ENCODE results near the gene DPM1.
"Not testable (repeated sequence)": the region's sequence is repeated elsewhere in the genome, so short reads cannot be mapped to it uniquely, and the experiment has no call there.

Gene DPM1

GRCh38 chr20:50978533-50978932 lies 20.2 kb upstream of the DPM1 start:
- DNase-seq, result not testable (repeated sequence)

GRCh38 chr20:50977066-50978021 lies 19.0 kb upstream of the DPM1 start:
- DNase-seq, result no peak

DNA sequence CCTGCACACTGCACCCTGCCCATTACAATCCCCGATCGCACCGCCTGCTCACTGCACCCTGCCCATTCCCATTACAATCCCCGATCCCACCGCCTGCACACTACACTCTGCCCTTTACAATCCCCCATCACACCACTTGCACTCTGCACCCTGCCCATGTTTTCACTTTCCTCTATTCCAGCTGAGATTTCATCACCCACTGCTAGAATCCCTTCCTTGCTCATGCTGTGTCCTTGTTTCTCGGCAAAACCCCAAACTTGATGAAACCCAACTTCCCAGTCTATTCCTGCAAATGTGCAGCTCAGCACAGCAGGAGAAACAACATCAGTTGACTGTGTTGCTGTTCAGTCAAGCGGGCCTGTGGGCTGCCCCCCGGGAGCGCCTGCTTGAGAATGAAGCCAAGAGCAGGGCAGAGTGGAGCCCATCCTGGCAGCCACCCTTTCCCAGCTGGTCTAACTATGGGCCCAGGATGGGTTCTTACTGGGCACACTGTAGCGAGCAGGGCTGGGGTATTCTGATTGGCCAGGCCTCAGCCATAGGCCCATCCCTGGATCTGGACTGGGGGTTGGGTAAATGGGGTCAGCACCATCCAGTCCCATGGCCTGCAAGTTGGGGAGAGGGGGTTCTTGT lies 17.5 kb upstream of the DPM1 start:
- no peak for DNase-seq

GRCh38 chr20:50969912-50970311 lies 11.6 kb upstream of the DPM1 start:
- DNase-seq, result no peak

- no peak for DNase-seq
Measured at GRCh38 chr20:50969435-50969834, 11.1 kb upstream of the DPM1 start.

DNA sequence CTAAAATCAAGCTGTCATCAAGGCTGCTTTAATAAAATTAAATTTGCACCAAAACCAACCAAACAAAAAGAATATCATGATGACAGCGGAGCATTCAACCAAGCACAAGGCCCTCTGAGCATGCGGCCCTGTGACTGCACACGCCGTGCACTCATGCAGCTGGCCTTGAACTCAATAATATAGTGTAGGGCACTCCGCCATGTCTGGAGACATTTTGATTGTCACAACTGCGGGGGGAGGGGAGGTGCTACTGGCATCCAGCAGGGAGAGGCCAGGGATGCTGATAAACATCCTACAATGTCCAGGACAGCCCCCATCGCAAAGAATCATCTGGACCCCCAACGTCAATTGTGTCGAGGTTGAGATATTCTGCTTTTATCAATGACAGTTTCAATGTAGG lies 10.0 kb upstream of the DPM1 start:
- DNase-seq, result no peak

- no peak for DNase-seq
Measured at GRCh38 chr20:50967586-50967985, 9.3 kb upstream of the DPM1 start.

DNA sequence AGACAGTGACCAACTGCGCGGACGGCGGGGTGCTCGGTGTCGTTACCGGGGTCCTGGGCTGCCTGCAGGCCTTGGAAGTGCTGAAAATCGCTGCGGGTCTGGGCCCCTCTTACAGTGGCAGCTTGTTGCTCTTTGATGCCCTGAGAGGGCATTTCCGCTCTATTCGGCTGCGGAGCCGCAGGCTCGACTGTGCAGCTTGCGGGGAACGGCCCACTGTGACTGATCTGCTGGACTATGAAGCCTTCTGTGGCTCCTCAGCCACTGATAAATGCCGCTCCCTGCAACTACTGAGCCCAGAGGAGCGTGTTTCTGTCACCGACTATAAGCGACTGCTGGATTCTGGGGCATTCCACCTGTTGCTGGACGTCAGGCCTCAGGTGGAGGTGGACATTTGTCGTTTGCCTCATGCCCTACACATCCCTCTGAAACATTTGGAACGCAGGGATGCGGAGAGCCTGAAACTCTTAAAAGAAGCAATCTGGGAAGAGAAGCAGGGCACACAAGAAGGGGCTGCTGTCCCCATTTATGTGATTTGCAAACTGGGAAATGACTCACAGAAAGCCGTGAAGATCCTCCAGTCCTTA lies 1.3 kb upstream of the DPM1 start:
- no peak for DNase-seq

- DNase-seq, result peak; percentile 69 to 85
Measured at GRCh38 chr20:50958615-50959542, 547 bp upstream of the DPM1 start, which contains the start of gene MOCS3. Gene MOCS3 (plus strand): TSS chr20:50958818. CDS start chr20:50958843, 25 bp downstream.

DNA sequence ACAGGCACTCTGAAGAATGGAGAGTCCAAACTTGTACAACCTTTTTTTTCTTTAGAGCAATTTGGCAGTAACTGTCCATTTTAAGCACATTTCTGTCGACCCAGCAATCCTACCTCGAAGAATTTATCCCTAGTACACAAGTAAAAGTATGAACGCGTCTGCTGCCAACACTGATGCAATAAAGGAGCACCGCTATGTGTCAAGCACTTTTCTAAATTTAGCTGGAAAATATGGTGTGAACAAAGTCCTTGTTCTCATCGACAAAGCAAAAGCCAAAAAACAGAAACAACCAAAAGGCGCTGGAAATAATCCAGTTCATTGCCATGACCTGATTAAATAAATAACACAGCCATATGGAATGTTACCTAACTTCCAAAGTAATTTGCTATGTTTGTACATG lies 1.1 kb downstream of the DPM1 start:
- no peak for DNase-seq

- no peak for DNase-seq
Measured at GRCh38 chr20:50953821-50954220, 4.5 kb downstream of the DPM1 start.

- no peak for DNase-seq
Measured at GRCh38 chr20:50953196-50953595, 5.1 kb downstream of the DPM1 start.

- no peak for DNase-seq
Measured at GRCh38 chr20:50948132-50948785, 10.1 kb downstream of the DPM1 start.

- no peak for DNase-seq
Measured at GRCh38 chr20:50943069-50943468, 15.3 kb downstream of the DPM1 start.

DNA sequence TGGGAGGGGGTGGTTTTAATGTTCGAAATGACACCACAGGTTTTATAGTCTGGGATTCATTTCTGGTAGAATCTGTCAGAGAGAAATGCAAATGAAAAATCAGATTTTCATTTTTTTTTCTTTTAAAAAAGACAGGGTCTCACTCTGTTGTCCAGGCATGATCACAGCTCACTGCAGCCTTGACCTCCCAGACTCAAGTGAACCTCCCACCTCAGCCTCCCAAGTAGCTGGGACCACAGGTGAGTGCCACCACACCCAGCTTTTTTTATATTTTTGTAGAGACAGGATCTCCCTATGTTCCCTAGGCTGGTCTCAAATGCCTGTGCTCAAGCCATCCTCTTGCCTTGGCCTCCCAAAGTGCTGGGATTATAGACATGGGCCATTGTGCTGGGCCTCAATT lies 24.7 kb downstream of the DPM1 start:
- no peak for DNase-seq

DNA sequence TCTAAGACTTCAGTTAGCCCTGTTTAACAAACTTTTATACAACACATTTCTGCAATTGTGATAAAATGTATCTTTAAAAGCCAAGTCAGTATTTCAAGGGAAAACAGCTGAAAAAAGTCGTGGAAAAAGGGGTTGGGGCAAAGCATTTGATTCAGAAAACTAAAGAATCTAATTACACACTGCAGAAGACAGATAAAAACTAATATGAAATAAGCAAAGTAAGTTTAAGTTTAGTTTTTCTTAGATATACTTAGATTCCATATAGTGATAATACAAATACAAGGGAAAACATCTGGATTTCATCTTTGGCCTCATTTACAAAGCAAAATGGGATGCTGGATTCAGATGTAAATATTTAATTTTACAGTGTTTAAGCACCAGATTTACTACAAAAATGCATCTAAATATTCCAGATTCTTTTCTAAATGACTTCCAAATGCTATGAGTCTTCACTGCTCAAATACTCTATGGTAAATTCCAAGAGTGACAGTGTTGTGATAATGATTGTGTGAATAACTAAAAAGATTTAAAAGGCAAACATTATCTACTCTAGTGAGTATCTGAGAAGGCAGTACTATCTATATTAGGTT lies 25.5 kb downstream of the DPM1 start:
- no peak for DNase-seq

GRCh38 chr20:50932016-50932485 lies 26.3 kb downstream of the DPM1 start:
- DNase-seq, result no peak

DNA sequence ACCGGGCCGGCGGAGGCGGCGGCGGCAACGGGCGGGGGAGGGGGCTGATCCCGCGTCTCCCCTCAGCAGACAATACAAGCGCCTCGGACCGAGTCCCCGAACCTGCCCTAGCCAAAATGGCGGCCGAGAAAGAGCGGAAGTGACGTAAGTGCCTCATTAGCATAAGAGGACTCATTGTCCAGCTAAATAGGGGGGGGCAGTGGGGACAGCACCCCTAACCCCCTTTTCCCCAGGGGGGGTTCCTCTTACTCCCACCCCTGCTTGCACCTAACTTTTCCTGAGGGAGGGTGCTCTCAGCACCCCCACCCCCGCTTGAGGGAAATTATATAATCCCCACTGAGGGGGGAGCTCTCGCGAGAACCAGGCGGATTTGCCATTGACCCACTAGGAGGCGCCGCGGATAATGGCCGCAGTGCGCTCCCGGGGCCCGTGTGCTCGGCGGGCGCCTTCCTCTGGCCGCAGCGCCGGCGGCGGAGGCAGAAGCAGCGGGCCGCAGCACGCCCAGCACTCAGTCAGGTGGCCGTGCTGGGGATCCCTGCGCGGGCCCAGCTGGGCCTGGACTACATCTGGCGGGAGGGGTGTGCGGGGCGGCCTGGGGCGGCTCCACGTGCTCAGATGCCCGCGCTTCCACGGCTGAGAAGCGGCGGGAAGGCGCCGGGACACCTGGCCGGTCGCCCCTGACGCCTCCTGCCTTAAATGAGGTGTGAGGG lies 26.9 kb downstream of the DPM1 start, which contains the start of gene ADNP:
Gene ADNP, minus strand, starts transcription at position 132 of the 710 bp plus-strand sequence. CDS start 27,441 bp downstream, outside the sequence.
- DNase-seq, result peak; percentile 84 to 85

DNA sequence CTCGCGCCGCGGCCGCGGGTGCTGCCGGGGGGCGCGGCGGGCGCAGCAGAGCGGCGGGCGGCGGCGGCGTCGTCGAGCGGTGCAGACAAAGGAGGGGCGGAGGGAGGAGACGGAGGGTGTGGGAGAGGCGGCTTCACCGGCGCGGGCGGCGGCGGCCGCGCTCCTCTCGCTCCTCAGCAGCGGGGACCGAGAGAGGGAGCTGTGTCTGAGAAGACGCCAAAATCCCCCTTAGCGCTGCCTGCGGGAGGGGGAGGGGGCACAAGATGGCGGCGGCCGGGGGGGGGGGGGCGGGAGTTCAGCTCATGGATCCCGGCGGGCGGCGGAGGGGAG lies 27.4 kb downstream of the DPM1 start:
- DNase-seq, result no peak

DNA sequence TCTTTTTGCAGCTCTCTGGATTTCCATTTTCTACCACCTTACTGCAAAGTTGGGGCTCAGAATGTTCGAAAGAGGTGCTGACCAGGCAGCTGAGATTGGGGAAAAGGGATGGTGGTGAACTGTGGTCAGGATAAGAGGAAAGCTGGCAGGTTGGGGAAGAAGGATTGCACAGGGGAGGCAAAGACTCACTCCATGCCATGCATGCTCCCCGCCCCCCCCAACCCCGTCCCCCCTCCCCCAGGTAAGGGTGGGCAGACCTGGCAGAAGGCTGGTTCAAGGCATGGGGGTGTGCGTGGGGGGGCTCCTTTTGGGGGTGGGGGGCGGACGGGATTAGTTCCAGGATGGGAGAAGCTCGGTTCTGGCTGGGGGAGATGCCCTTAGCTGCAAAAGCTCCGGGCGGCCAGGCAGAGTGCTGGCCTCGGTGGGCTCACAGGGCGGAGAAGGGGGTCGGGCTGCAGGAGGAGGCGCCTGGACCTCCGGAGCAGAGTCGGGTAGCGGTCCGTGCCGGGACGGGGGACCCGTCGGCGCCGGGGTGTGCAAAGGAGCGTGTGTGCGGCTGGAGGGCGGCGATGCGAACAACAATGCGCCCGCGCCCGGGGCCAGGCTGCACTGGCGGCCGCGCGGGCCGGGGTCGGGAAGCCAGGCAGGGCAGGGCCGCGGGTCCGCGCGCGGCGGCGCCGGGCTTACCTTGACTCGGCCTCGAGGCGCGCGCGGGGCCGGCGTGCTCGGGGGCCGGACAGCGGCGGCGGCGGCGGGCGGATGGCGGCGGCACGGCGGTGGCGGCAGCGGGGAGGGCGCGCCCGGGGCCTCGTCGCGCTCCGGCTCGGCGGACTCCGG lies 28.0 kb downstream of the DPM1 start:
- peak; percentile 36 to 38 for DNase-seq
